ENCODE results near the gene CNOT9.

- TF ChIP-seq POLR2A (IDR thresholded peaks at IDR 0.05) (no peak), CTCF (IDR thresholded peaks at IDR 0.05 in 8 of 11, conservative IDR thresholded peaks at IDR 0.05 in 3 of 11) (no peak)
Observed at GRCh38 chr2:218635719-218636118, 67.1 kb downstream of the CNOT9 start.

Data from spleen (tissue), 7 donors.